Stimulated activated CD4-positive, alpha-beta T cell treated with anti-CD3 and anti-CD28 coated beads, Interleukin-12 subunit alpha, Interleukin-12 subunit beta, amount 100 ng/mL, for 4 hours (primary cell): Measurements from ENCODE around the gene CFAP100.

Source experiments
- DNase-seq: peaks from one replicate; pipeline ENCODE4 v3.0.0-alpha.2; 2020

The CFAP100 gene

DNA sequence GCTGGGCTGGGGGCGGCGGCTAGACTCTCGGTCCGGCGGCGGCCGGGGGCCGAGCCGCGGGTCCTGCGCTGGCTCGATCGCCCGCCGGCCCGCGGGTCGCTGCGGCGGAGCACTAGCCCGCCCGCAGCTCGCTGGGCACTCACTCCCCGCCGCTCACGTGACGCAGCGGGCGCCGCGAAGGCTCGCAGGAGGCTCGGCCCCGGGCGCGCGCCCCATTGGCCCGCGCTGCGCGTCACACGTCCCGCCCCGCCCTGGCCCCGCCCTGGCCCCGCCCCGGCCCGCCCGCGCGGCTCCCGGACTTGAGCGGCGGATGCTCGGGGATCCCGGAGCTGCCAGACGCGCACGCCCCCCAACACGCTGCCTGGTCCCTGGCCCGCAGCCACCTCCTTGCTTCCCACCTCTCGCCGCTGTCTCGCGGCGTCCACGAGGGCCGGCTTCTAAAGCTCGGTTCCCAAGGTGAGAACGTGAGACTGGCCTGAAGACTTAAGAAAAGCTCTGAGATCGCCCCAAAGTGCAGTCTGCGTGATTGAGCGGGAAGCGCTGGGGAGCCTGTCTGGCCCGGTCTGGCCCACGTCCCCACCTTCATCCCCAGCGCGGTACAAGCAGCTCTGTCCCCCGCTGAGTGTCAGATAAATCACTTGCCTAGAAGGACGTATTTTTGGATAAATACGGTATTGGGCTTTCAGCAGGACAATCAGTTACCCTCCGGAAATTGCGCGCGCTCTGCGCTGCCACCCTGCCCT lies 37.2 kb upstream of the CFAP100 start, which contains the start of gene KLF15:
Gene KLF15, minus strand, starts transcription at position 114 of the 743 bp plus-strand sequence. CDS start 4,486 bp downstream, outside the sequence.
- DNase-seq, result peak; percentile 77

GRCh38 chr3:126358038-126358815 lies 36.5 kb upstream of the CFAP100 start:
- DNase-seq, result no peak

DNA sequence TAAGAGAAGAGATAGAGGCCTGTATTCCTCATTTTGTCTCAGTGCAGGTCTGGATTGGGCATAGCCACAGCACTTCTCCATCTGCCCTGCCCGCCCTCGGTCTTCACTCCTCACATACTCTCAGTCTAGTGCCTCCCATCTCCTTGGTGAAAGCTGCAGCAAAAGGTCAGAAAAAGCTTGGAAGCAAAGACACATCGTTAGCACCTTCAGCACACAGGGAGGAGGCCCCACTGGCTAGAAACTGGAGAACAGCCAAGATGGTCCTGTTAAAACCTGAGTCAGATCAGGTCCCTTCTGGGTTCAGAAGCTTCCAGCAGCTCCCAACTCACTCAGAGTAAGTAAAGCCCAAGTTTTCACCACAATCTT lies 35.9 kb upstream of the CFAP100 start:
- DNase-seq, result no peak

DNA sequence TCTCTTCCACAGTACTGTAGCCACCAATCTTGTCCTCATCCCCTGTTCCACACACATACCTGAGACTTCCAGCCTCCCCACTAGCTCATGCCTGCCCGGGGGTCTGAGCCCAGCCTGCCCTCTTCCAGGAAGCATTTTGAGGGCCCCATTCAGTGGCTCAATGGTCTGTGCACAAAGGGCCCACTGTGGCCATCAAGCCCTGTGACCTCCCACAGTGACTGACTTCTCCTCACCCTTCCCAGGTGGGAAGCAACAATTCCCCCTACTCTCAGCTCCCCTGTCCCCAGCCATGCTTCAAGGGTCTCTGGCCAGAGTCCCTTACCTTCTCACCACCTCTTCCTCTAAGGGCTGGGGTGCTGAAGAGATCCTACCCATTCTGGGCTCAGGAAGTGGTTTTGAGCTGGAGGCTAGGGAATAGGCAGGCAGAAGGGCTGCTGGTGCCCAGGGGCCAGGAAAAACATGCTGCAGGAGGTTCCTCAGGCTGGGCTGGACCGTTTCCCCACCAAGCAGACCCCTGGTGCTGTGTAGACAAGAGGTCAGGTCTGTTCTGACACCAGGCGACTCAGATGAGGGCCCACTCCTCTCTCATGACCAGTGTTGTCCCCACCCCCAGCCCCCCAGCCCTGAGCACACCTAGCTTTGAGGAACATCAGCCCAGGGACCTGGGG lies 34.5 kb upstream of the CFAP100 start:
- DNase-seq, result no peak

GRCh38 chr3:126360714-126361060 lies 34.0 kb upstream of the CFAP100 start:
- DNase-seq, result no peak

DNA sequence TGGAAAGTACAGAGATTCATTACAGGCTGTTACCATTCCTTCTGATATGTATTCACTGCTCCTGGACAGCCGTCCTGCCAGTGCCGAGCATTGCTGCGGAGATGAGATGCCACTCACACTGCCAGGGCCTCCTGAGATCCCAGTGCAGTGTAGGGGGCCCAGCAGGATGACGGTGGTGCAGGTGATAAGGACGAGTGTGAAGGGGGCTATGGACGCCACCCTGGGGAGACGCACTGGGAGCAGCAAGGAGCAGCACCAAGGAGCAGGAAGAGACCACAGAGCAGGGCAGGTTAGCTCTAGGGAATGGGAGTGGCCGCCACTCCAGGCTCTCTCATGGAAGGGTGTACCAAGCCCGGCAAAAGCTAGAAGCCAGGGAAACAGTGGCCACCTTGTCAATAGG lies 33.5 kb upstream of the CFAP100 start:
- no peak for DNase-seq

- DNase-seq, result no peak
These were observed 30.5 kb upstream of the CFAP100 start for GRCh38 chr3:126364130-126364695.

DNA sequence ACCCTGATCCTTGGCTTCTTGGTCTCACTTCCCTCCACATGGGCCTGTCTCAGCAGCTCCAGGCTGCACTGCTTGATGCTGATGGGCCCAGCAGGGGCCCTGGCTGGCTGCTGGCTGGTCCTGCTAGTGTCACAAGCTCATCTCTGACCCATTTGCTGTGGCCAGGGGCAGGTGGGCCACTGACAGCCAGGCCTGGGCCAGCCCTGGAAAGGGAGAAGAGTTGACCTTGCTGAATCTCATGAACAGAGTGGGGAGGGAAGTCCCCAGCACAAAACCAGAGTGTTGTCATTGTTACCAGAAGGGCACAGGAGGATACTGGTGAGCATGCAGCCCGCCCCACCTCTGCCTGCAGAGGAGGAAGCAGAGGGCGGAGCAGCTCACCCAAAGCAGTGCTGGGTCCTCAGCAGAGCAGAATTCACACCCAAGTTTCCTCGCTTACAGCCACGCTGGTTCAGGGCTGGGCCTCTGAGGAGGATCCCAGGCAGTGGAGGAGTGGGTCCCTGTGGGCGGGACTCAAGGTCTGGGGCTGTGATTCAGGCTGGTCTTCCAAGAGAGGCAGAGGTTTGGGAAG lies 29.9 kb upstream of the CFAP100 start:
- DNase-seq, result no peak

- DNase-seq, result no peak
These were observed 29.1 kb upstream of the CFAP100 start for GRCh38 chr3:126365351-126366277.

GRCh38 chr3:126367316-126367805 lies 27.3 kb upstream of the CFAP100 start:
- DNase-seq, result no peak

DNA sequence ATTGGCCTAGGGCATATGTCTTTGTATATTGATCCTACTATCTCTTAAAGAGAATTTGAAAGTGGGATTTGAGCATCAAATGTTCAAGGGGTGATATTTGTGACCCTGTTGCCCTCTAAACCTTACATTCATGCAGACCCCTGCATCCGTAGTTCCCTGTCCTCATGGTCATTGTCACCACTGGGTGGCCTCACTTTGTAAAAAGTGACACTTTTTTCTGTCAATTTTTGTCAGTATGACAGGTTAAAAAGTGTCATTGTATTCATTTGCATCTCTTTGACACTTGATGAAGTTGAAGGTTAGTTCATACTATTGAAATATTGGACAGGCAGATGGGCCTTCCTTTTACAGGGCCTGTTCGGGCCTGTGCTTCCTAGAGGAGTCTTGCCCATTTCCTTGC lies 25.2 kb upstream of the CFAP100 start:
- DNase-seq, result no peak

- DNase-seq, result no peak
These were observed 24.7 kb upstream of the CFAP100 start for GRCh38 chr3:126370055-126370454.

DNA sequence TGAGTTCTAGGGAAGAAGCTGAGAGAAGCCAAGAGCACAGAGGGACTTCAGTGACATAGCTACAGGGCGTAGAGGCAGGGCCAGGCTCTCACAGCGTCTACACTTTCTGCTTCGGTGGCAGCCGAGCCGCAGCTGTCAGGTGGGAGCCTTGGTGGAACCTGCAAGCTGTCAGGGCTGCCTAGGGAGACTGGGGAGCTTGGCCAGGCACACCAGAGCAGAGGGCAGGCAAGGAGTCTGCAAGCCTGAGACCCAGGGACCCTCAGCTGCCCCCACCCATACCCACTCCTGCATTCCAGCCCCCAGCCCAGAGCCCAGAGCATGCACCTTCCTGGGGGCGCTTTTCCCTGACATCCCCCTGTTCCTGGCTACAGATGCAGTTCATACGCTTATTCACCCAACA lies 24.1 kb upstream of the CFAP100 start:
- no peak for DNase-seq

DNA sequence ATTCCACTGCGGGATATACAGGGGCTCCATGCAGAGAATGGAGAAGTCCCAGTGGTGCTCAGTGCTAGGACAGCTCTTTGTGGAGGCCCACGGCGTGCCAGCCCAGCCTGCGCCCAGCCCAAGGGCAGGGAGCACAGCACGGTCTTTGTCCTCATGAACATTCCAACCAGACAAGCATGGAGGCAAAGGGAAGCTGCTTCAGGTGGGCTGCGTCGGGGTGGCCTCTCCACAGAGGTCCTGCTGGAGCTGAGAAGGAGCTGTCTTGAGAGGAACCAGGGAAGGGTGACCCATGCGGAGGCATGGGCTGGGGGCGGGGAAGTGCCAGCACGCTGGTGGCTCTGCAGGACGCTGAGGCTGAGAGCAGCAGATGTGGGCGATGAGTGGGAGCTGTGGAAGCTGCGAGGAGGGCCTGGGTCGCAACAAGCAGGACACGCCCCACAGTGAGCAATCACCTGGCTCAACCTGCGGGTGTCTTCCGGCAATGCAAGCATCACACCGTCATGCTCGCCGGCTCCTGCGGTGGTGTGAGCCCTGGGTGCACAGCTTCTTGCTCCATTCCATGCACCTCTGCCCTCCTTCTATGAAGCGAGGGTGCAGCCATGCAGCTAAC lies 23.5 kb upstream of the CFAP100 start:
- no peak for DNase-seq

- DNase-seq, result no peak
These were observed 22.1 kb upstream of the CFAP100 start for GRCh38 chr3:126372413-126373145.

DNA sequence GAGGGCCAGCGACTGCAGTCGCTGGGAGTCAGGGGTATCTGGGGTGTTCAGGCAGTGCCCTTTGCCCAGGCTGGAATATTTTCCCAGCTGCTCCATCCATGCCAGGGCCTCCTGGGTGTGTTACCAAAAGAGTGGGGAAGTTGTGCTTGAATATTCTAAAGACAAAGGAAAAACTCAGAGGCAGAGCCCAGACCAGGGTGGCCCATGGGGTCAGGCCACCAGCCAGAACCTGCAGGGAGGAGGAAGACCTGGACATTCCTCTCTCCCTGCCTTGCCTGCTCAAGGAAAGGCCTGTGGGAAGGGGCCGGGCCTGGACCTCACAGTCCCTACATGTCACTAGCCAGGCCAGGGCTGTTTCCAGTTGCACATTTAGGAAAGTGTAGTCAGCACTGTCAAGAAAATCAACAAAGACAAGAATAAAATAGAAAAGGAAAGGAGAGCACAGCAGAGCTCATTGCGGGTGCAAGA lies 21.5 kb upstream of the CFAP100 start:
- DNase-seq, result no peak

- DNase-seq, result no peak
These were observed 20.8 kb upstream of the CFAP100 start for GRCh38 chr3:126373682-126374601.

GRCh38 chr3:126375835-126376331 lies 18.8 kb upstream of the CFAP100 start:
- DNase-seq, result no peak

- no peak for DNase-seq
These were observed 18.3 kb upstream of the CFAP100 start for GRCh38 chr3:126376444-126376843.
